ENCODE data around the gene PHKG2.

Gene PHKG2

DNA sequence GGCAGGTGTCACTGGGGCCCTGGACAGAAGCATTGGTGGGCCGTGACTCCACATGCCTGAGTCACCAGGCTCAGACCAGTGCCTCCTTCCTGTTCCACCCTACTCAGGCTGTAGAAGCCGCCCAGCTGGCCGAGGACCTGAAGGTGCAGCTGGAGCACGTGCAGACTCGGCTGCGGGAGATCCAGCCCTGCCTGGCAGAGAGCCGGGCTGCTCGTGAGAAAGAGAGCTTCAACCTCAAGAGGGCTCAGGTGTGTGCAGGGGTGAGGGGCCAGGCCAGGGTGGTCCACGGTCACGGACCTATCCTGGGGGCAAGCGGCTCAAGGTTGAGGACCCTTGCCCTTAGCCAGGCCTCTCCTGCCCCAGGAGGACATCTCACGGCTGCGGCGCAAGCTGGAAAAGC is 23.5 kb downstream of the PHKG2 start:
- Histone ChIP-seq H3K27ac (ENCODE audit: low read length) (no peak overlapping the region), H4K20me1 (ENCODE audit: insufficient read depth, low read length) (no peaks in the 10 kb centered on the region), H3K4me3 (ENCODE audit: low read length) (no peak overlapping the region), H3K79me2 (ENCODE audit: low read length) (no peaks in the 10 kb centered on the region), H3K36me3 (replicated peaks; ENCODE audit: low read depth, low read length) (peaks cover 59% of the 10 kb centered on the region), H3K4me1 (ENCODE audit: low read length) (no peaks in the 10 kb centered on the region), H3K9me3 (ENCODE audit: insufficient read depth, low read length) (no peaks in the 10 kb centered on the region), H2AFZ (ENCODE audit: low read depth, low read length) (no peak overlapping the region), H3K27me3 (ENCODE audit: low read depth, low read length) (no peaks in the 10 kb centered on the region), H3K4me2 (ENCODE audit: low read length) (no peak overlapping the region), H3K9ac (ENCODE audit: low read length) (no peak overlapping the region)
- TF ChIP-seq EZH2phosphoT487 (IDR thresholded peaks at IDR 0.05; ENCODE audit: low read depth) = no peak
- TF ChIP-seq, protein P1, sequence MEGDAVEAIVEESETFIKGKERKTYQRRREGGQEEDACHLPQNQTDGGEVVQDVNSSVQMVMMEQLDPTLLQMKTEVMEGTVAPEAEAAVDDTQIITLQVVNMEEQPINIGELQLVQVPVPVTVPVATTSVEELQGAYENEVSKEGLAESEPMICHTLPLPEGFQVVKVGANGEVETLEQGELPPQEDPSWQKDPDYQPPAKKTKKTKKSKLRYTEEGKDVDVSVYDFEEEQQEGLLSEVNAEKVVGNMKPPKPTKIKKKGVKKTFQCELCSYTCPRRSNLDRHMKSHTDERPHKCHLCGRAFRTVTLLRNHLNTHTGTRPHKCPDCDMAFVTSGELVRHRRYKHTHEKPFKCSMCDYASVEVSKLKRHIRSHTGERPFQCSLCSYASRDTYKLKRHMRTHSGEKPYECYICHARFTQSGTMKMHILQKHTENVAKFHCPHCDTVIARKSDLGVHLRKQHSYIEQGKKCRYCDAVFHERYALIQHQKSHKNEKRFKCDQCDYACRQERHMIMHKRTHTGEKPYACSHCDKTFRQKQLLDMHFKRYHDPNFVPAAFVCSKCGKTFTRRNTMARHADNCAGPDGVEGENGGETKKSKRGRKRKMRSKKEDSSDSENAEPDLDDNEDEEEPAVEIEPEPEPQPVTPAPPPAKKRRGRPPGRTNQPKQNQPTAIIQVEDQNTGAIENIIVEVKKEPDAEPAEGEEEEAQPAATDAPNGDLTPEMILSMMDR (IDR thresholded peaks at IDR 0.05; ENCODE audit: low read depth, low read length) = no peak

DNA sequence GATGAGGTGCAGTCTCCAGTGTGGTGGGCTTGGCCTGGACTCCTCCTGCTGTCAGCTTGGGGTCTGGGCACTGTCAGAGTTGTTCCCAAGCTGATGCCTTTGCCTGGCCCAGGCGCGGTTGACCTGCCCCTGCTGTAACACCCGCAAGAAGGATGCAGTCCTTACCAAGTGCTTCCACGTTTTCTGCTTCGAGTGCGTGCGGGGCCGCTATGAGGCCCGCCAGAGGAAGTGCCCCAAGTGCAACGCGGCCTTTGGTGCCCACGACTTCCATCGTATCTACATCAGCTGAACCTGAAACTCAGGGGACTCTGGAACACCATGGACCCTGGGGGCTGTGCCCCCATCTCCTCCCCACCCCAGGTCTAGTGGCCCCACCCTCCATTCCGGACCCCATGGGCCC is 25.6 kb downstream of the PHKG2 start:
- no peak overlapping the region for H3K27ac ChIP-seq (ENCODE audit: low read length)
- no peak overlapping the region for H2AFZ ChIP-seq (ENCODE audit: low read depth, low read length)
- no peaks in the 10 kb centered on the region for H3K9me3 ChIP-seq (ENCODE audit: insufficient read depth, low read length)
- no peaks in the 10 kb centered on the region for H3K4me1 ChIP-seq (ENCODE audit: low read length)
- H3K4me3 ChIP-seq (ENCODE audit: low read length) = no peak overlapping the region
- no peak overlapping the region for H3K9ac ChIP-seq (ENCODE audit: low read length)
- no peak overlapping the region for H3K4me2 ChIP-seq (ENCODE audit: low read length)
- H4K20me1 ChIP-seq (ENCODE audit: insufficient read depth, low read length) = no peaks in the 10 kb centered on the region
- H3K79me2 ChIP-seq (ENCODE audit: low read length) = no peaks in the 10 kb centered on the region
- peaks cover 39% of the 10 kb centered on the region for H3K36me3 ChIP-seq (replicated peaks; ENCODE audit: low read depth, low read length)
- TF ChIP-seq, protein P1 (IDR thresholded peaks at IDR 0.05; ENCODE audit: low read depth, low read length) = no peak
- no peak for TF ChIP-seq EZH2phosphoT487 (IDR thresholded peaks at IDR 0.05; ENCODE audit: low read depth)
- no peaks in the 10 kb centered on the region for H3K27me3 ChIP-seq (ENCODE audit: low read depth, low read length)

DNA sequence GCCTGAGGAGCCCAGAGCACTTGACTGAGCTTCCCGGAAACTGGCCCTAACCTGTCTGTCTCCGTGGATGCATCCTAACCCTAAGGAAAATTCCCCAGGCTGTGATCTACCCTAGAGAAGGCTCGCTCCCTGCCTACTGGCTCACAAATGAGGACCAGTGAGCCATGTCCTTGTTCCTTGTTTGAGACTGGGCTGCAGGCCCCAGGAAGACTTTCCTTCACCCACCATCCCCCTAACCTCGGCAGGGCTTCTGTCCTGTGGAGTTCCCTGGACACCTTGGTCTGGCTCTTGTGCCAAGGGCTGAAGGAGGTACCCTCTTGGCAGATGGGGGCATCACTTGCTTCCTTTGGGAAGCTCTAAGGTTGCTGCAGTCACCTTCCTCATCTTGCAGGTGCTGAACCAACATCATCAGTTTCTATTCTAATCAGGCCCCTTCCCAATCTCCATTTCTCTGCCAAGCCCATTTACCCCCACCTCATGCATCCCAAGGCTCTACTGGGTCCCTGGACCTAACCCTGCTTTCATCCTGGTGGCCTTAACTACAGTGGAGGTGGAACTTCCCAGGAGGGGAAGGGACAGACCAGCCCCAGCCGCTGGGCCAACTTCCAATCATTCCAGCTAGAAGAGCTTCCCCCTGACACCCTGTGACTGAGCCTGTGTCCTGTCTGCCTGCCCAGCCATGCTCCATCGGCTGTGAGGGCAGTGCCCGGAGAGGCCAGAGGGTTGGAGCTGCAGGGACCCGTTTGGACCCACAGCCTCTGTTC is 26.3 kb downstream of the PHKG2 start:
- H3K36me3 ChIP-seq (replicated peaks; ENCODE audit: low read depth, low read length) = peaks cover 31% of the 10 kb centered on the region
- H3K27ac ChIP-seq (ENCODE audit: low read length) = no peak overlapping the region
- TF ChIP-seq, protein P1 (IDR thresholded peaks at IDR 0.05; ENCODE audit: low read depth, low read length) = no peak
- no peak for TF ChIP-seq EZH2phosphoT487 (IDR thresholded peaks at IDR 0.05; ENCODE audit: low read depth)

DNA sequence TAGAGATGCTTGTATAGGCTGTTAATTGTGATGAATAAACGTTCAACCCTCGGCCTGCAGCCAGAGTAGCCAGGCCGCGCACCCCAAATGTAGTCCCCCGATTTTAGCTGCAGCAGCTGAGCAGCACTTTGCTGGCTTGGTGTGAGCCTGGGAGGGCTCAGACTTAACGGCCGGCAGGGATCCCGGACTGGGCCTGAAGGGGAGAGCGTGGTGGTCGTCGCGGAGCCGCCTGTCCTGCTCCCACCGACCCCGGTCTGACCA is 26.8 kb downstream of the PHKG2 start:
- no peak overlapping the region for H3K4me2 ChIP-seq (ENCODE audit: low read length)
- no peak for TF ChIP-seq EZH2phosphoT487 (IDR thresholded peaks at IDR 0.05; ENCODE audit: low read depth)
- TF ChIP-seq, protein P1 (IDR thresholded peaks at IDR 0.05; ENCODE audit: low read depth, low read length) = no peak
- peaks cover 30% of the 10 kb centered on the region for H3K36me3 ChIP-seq (replicated peaks; ENCODE audit: low read depth, low read length)
- H3K79me2 ChIP-seq (ENCODE audit: low read length) = no peaks in the 10 kb centered on the region
- no peak overlapping the region for H3K27ac ChIP-seq (ENCODE audit: low read length)
- no peak overlapping the region for H3K4me3 ChIP-seq (ENCODE audit: low read length)
- no peak overlapping the region for H2AFZ ChIP-seq (ENCODE audit: low read depth, low read length)
- no peak overlapping the region for H3K9ac ChIP-seq (ENCODE audit: low read length)
- no peaks in the 10 kb centered on the region for H4K20me1 ChIP-seq (ENCODE audit: insufficient read depth, low read length)
- H3K27me3 ChIP-seq (ENCODE audit: low read depth, low read length) = no peaks in the 10 kb centered on the region
- no peaks in the 10 kb centered on the region for H3K4me1 ChIP-seq (ENCODE audit: low read length)
- no peaks in the 10 kb centered on the region for H3K9me3 ChIP-seq (ENCODE audit: insufficient read depth, low read length)

More for the DNA sequence above, 26.3 kb downstream of the PHKG2 start:
- no peaks in the 10 kb centered on the region for H3K79me2 ChIP-seq (ENCODE audit: low read length)
- no peaks in the 10 kb centered on the region for H3K9me3 ChIP-seq (ENCODE audit: insufficient read depth, low read length)
- H3K4me1 ChIP-seq (ENCODE audit: low read length) = no peaks in the 10 kb centered on the region
- H3K4me3 ChIP-seq (ENCODE audit: low read length) = no peak overlapping the region
- no peak overlapping the region for H3K4me2 ChIP-seq (ENCODE audit: low read length)
- no peaks in the 10 kb centered on the region for H4K20me1 ChIP-seq (ENCODE audit: insufficient read depth, low read length)
- no peak overlapping the region for H3K9ac ChIP-seq (ENCODE audit: low read length)
- H3K27me3 ChIP-seq (ENCODE audit: low read depth, low read length) = no peaks in the 10 kb centered on the region
- no peak overlapping the region for H2AFZ ChIP-seq (ENCODE audit: low read depth, low read length)
